Measurements from ENCODE around the gene RAB28.

DNA sequence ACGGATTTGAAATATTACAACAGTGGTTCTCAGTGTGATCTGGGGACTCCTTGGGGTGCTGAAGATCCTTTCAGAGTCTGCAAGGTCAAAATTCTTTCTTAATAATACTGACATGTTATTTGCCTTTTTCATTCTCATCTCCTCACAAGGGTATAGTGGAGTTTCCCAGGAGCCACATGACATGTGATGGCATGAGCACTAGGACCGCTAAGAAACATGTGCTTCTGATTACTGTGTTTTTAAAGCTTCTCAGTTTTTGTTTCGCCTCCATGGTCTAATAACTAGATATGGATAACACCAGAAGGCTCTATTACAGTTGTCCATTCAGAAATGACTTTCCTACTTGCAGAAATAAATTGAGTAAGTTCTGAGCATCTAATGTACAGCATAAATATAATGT is 156.1 kb downstream of the RAB28 start:
- TF ChIP-seq POLR2AphosphoS5 (IDR thresholded peaks at IDR 0.05): no peak
- TF ChIP-seq EP300 (IDR thresholded peaks at IDR 0.05): no peak
